ENCODE results near the gene TNFRSF21.
"Not testable (repeated sequence)": the region's sequence is repeated elsewhere in the genome, so short reads cannot be mapped to it uniquely, and the experiment has no call there.

TNFRSF21 gene

GRCh38 chr6:47247227-47247797 is 62.4 kb downstream of the TNFRSF21 start:
- DNase-seq = no peak

- DNase-seq = no peak
Observed at GRCh38 chr6:47246551-47246950, 63.2 kb downstream of the TNFRSF21 start.

GRCh38 chr6:47245745-47246371 is 63.8 kb downstream of the TNFRSF21 start:
- DNase-seq = no peak

- no peak for DNase-seq
Observed at GRCh38 chr6:47242483-47243386, 67.0 kb downstream of the TNFRSF21 start.

GRCh38 chr6:47241742-47242482 is 67.8 kb downstream of the TNFRSF21 start:
- DNase-seq = no peak

GRCh38 chr6:47240277-47240890 is 69.3 kb downstream of the TNFRSF21 start:
- DNase-seq = no peak

GRCh38 chr6:47239546-47239945 is 70.2 kb downstream of the TNFRSF21 start:
- no peak for DNase-seq

- no peak for DNase-seq
Observed at GRCh38 chr6:47238456-47238995, 71.2 kb downstream of the TNFRSF21 start.

GRCh38 chr6:47237196-47237595 is 72.5 kb downstream of the TNFRSF21 start:
- DNase-seq = no peak

GRCh38 chr6:47235964-47236760 is 73.5 kb downstream of the TNFRSF21 start:
- DNase-seq = no peak

- no peak for DNase-seq
Observed at GRCh38 chr6:47235421-47235820, 74.3 kb downstream of the TNFRSF21 start.

GRCh38 chr6:47234266-47234933 is 75.3 kb downstream of the TNFRSF21 start:
- DNase-seq = no peak

GRCh38 chr6:47231151-47231550 is 78.6 kb downstream of the TNFRSF21 start:
- no peak for DNase-seq

GRCh38 chr6:47230579-47230978 is 79.1 kb downstream of the TNFRSF21 start:
- DNase-seq = no peak

GRCh38 chr6:47229255-47229654 is 80.5 kb downstream of the TNFRSF21 start:
- no peak for DNase-seq

GRCh38 chr6:47228093-47228492 is 81.6 kb downstream of the TNFRSF21 start:
- DNase-seq = not testable (repeated sequence)

- not testable (repeated sequence) for DNase-seq
Observed at GRCh38 chr6:47223251-47223650, 86.5 kb downstream of the TNFRSF21 start.

GRCh38 chr6:47221565-47221964 is 88.1 kb downstream of the TNFRSF21 start:
- DNase-seq = no peak

GRCh38 chr6:47209632-47210031 is 100.1 kb downstream of the TNFRSF21 start:
- no peak for DNase-seq

- no peak for DNase-seq
Observed at GRCh38 chr6:47207261-47207660, 102.4 kb downstream of the TNFRSF21 start.

- DNase-seq = no peak
Observed at GRCh38 chr6:47206626-47207025, 103.1 kb downstream of the TNFRSF21 start.
